Prostate gland (tissue), 1 donor: ENCODE results near the gene FMN2.

Experiments
- POLR2A ChIP-seq: fragments of 450-650 bp; IDR thresholded peaks from one replicate; pipeline ENCODE4 v1.6.1; 2016; ENCODE audit warnings: antibody characterized with exemption, mild to moderate bottlenecking
- POLR2AphosphoS5 ChIP-seq: sonication (generic); formaldehyde crosslinking; IDR thresholded peaks from one replicate; pipeline ENCODE4 v1.6.1; 2017; ENCODE audit warnings: antibody characterized with exemption

DNA sequence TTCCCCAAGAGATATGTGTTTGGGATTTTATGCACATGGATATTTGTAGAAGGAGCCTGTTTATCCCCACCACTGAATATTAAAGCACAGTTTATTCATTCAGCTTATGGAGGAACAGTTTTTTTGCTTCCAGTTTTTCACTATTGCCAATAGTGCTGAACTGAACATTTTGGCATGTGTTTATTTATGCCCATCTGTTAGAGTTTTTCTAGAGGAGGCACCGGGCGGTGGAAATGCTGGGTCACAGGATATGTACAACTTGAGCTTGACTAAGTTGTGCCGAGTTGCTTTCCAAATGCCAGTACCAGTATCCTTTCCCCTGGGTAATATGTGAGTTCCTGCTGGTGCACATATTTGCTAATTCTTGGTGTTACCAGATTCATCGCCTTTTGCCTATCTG, 409.0 kb downstream of the FMN2 start:
- no peak for TF ChIP-seq POLR2AphosphoS5
- TF ChIP-seq POLR2A, result no peak
